ENCODE measurements around the gene ITGAD.

The ITGAD gene

GRCh38 chr16:31365131-31365865 lies 27.8 kb upstream of the ITGAD start:
- no peak for DNase-seq

DNA sequence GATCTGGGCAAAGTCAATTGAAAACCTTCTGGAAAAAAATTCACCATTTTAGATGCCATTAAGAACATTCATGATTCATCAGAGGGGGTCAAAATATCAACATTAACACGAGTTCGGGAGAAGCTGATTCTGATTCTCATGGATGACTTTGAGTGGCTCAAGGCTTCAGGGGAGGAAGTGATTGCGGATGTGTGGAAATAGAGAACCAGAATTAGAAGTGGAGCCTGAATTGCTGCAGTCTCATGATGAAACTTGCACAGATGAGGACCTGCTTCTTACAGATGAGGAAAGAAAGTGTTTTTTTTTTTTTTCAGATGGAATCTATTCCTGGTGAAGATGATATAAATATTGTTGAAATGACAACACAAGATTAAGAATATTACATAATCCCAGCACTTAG lies 25.3 kb upstream of the ITGAD start:
- DNase-seq, result no peak

GRCh38 chr16:31371008-31371407 lies 22.1 kb upstream of the ITGAD start:
- no peak for DNase-seq

GRCh38 chr16:31371619-31372484 lies 21.3 kb upstream of the ITGAD start:
- no peak for DNase-seq

- DNase-seq, result no peak
Observed at GRCh38 chr16:31373235-31373634, 19.9 kb upstream of the ITGAD start.

DNA sequence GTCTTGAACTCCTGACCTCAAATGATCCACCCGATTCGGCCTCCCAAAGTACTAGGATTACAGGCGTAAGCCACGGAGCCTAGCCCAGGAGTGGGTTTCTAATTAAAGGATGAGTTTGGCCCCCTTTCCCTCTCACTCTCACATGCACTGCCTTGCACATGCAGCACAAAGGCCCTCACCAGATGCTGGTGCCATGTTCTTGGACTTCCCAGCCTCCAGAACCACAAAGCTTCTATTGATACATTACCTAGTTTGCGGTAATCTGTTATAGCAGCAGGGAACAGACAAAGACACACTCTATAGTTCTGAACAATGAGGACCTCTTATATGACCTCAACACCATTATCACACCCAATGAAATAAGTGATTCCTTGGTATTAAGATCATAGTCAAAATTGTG lies 17.9 kb upstream of the ITGAD start:
- DNase-seq, result no peak

- DNase-seq, result no peak
Observed at GRCh38 chr16:31376705-31377104, 16.4 kb upstream of the ITGAD start.

DNA sequence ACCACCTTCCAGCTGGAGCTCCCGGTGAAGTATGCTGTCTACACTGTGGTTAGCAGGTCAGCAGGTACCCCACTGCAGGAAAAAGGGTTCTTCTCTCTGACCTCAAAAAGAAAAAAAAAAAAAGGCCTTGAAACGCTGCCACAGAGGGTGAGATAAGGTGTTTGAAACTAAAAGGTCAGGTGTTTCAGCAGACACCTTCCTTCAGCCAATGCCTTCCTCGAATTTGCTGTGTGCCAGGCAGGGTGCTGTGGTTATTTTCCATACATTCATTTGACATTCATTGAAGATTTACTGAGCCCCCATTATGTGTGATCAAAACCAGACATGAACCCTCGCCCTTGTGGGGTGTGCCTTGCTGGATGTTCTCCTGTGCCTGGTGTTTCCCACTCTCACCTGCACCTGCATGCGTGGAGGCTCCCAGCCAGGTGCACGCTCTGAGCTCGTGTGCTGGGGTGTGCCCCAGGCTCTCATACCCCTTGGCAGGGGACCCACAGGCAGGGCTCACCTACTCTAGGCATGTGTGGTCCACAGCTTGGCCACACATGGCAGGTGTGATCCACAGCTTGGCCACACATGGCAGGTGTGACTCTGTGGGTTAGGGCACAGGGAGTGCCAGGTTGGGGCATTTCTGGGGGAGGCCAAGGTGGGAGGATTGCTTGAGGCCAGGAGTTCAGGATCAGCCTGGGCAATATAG lies 15.8 kb upstream of the ITGAD start:
- no peak for DNase-seq

DNA sequence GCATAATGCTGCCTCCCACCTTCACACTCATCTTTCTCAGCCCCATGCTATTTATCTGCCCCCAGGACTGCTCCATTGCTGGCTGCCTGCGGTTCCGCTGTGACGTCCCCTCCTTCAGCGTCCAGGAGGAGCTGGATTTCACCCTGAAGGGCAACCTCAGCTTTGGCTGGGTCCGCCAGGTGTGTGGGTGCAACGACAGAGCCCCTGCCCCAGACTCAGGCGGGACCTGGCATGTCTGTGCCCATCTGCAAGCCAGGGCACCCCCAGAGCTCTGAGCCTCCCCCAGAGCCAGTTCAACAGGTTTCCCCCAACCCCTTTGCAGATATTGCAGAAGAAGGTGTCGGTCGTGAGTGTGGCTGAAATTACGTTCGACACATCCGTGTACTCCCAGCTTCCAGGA lies 12.9 kb upstream of the ITGAD start:
- DNase-seq, result no peak

DNA sequence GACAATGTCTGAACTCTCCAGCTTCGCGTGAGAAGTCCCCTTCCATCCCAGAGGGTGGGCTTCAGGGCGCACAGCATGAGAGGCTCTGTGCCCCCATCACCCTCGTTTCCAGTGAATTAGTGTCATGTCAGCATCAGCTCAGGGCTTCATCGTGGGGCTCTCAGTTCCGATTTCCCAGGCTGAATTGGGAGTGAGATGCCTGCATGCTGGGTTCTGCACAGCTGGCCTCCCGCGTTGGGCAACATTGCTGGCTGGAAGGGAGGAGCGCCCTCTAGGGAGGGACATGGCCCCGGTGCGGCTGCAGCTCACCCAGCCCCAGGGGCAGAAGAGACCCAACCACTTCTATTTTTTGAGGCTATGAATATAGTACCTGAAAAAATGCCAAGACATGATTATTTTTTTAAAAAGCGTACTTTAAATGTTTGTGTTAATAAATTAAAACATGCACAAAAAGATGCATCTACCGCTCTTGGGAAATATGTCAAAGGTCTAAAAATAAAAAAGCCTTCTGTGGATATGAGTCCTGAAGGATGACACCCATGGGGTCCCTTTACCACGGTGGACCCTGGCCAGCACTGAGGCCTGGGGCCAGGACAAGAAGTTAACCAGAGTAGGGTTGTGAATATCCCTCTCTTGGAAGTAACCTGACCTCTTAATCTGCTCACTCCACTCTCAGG lies 10.5 kb upstream of the ITGAD start:
- DNase-seq, result peak in 3 of 4 experiments; percentile 7 to 28 (median 25)

GRCh38 chr16:31385680-31386079 lies 7.5 kb upstream of the ITGAD start:
- DNase-seq, result no peak

GRCh38 chr16:31386157-31386984 lies 6.8 kb upstream of the ITGAD start:
- no peak for DNase-seq

DNA sequence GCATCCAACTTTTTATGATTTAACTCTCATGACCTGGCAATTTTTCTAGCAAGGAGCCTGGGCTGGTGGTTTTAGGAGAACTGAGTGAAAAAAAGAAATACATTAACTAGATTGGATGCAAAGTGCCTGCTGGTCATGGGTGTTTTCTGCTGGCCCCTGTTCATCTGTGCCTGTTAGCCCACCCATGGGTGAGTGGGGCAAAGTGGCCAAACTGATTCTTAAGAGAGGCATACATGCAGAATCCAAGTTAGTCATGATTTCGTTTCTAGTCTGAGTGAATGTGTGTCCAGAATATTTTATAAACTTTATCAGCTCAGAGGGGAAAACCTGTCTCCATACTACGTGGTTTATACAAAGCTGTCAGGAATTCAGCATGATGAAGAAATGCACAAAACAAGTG lies 4.6 kb upstream of the ITGAD start:
- DNase-seq, result no peak

- no peak for DNase-seq
Observed at GRCh38 chr16:31390504-31391041, 2.6 kb upstream of the ITGAD start.

- DNase-seq, result no peak
Observed at GRCh38 chr16:31395647-31396046, 2.5 kb downstream of the ITGAD start.

- no peak for DNase-seq
Observed at GRCh38 chr16:31397096-31397660, 4.0 kb downstream of the ITGAD start.

- no peak for DNase-seq
Observed at GRCh38 chr16:31397701-31398100, 4.6 kb downstream of the ITGAD start.

DNA sequence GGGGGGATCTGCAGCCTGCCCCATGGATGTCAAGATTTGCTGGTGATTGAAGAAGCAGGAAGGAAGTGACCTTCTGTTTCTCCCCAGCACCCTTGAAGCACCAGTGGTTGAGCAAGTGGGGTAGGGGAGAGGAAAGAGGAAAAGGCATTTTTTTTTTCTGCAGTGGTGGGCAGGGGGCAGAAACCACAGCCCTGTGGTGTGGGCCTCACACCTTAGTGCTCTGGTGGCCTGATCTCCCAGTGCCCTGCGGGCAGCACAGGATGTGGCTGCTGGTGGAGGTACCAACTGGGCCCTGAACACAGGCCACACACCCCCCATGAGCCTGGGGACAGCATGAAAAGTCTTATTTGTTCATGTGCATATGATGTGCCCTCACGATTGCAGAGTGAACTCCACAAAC lies 7.1 kb downstream of the ITGAD start:
- DNase-seq, result no peak

DNA sequence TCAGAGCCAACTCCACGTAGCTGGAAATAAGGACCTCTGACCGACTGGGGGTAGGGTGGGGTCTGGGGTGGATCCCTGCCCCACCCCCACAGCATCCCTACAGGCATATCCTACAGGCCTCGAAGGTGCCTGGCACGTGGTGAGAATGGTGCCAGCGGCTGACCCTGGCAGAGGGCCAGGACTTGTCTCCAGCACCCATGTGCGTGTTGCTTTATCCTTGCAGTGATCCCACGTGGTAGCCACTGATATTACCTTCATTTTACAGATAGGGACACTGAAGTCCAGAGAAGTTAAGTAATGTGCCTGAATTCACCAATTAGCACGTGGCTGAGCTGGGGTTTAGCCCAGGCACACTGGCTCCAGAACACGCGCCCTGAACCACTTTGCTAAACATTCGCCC lies 8.3 kb downstream of the ITGAD start:
- DNase-seq, result no peak

DNA sequence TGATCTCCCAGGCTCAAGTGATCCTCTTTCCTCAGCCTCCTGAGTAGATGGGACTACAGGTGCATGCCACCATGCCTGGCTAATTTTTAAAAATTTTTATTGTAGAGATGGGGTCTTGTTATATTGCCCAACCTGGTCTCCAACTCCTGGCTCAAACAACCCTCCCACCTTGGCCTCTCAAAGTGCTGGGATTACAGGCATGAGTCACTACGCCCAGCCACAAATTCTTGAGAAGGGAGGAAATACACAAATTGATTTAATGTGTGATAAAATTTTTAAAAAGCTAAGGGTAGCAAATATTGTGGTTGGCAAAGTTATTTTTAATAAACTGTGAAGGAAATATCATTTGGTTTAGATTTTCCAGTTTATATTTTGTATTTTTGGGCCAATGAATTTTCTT lies 9.6 kb downstream of the ITGAD start:
- no peak for DNase-seq

GRCh38 chr16:31403590-31404352 lies 10.6 kb downstream of the ITGAD start:
- no peak for DNase-seq

Data from activated naive CD4-positive, alpha-beta T cell (primary cell).